Measurements from ENCODE around the gene IFNLR1. TPM values are rescaled to one million over a fixed set of nuclear protein-coding genes. Genes with fewer than 3 reads are reported as not detected.

Gene IFNLR1
- total RNA-seq, 1 experiment from 2014 or later, result 6.1 TPM

DNA sequence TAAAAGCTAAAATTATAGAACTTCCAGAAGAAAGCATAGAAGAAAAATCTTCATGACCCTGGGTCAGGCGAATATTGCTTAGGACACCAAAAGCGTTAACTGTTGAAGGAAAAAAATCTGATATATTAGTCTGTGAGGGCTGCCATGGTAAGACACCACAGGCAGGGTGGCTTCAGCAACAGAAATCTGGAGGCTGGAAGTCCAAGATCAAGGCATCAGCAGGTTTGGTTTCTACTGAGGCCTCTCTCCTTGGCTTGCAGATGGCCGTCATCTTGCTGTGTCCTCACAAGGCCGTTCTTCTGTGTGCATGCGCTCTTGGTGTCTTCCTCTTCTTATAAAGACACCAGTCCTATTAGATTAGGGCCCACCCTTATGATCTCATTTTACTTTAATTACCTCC, 14.5 kb downstream of the IFNLR1 start:
- H3K27me3 ChIP-seq (replicated peaks; ENCODE audit: control insufficient read depth, insufficient read depth, low read length), result no peaks in the 10 kb centered on the region
- BruUV-seq (replicated peaks), result no TSS peak
- H3K4me1 Mint-ChIP-seq (ENCODE audit: low read depth, unreplicated experiment), result peaks cover 15% of the 10 kb centered on the region
- no peak for DNase-seq
- H3K4me3 Mint-ChIP-seq (ENCODE audit: unreplicated experiment), result no peak overlapping the region
- no peak overlapping the region for H3K4me3 ChIP-seq (ENCODE audit: low read depth, low read length)
- no peaks in the 10 kb centered on the region for H3K9me3 ChIP-seq
- H3K27me3 Mint-ChIP-seq (ENCODE audit: insufficient read depth, unreplicated experiment), result no peaks in the 10 kb centered on the region
- H3K36me3 Mint-ChIP-seq (ENCODE audit: insufficient read depth, unreplicated experiment), result no peaks in the 10 kb centered on the region
- H3K36me3 ChIP-seq (ENCODE audit: control insufficient read depth, insufficient read depth, low read length), result no peaks in the 10 kb centered on the region
- peaks cover 10% of the 10 kb centered on the region for H3K4me1 ChIP-seq
- ChIA-PET CTCF (no interaction called here), POLR2A (no interaction called here)
- intact Hi-C loops (cut with micrococcal nuclease; ENCODE audit: unreplicated experiment), result no loop called here
- TF ChIP-seq, protein P1, sequence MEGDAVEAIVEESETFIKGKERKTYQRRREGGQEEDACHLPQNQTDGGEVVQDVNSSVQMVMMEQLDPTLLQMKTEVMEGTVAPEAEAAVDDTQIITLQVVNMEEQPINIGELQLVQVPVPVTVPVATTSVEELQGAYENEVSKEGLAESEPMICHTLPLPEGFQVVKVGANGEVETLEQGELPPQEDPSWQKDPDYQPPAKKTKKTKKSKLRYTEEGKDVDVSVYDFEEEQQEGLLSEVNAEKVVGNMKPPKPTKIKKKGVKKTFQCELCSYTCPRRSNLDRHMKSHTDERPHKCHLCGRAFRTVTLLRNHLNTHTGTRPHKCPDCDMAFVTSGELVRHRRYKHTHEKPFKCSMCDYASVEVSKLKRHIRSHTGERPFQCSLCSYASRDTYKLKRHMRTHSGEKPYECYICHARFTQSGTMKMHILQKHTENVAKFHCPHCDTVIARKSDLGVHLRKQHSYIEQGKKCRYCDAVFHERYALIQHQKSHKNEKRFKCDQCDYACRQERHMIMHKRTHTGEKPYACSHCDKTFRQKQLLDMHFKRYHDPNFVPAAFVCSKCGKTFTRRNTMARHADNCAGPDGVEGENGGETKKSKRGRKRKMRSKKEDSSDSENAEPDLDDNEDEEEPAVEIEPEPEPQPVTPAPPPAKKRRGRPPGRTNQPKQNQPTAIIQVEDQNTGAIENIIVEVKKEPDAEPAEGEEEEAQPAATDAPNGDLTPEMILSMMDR (IDR thresholded peaks at IDR 0.05; ENCODE audit: insufficient read depth in 1 of 2, low read depth in 1 of 2, low read length in 1 of 2, severe bottlenecking in 1 of 2, unreplicated experiment in 1 of 2), result no peak
- H3K27ac Mint-ChIP-seq (ENCODE audit: unreplicated experiment), result no peak overlapping the region
- no peaks in the 10 kb centered on the region for H3K9me3 Mint-ChIP-seq (ENCODE audit: unreplicated experiment)

DNA sequence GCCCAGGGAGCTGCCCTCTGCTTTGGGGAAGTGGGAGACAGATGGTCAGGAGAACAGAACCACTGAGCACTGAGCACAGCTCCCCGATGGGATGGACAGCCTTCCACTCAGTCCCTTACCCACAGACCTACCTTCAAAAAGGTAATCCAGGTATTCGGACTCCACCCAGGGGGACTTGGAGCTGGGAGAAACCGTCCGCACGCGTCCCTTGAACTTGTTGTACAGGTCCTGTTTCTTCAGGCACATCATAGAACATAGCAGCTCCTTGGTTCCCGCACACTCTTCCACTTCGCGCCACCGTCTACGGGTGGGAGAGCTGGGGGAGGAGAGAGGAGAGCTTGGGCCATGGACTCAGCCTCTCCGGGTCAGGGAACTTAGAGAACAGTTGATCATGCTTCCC, 17.8 kb downstream of the IFNLR1 start:
- Mint-ChIP-seq H3K36me3 (ENCODE audit: insufficient read depth, unreplicated experiment) (peaks cover 16% of the 10 kb centered on the region), H3K4me3 (ENCODE audit: unreplicated experiment) (no peak overlapping the region), H3K9me3 (ENCODE audit: unreplicated experiment) (peaks cover 11% of the 10 kb centered on the region), H3K4me1 (ENCODE audit: low read depth, unreplicated experiment) (peaks cover 24% of the 10 kb centered on the region), H3K27ac (ENCODE audit: unreplicated experiment) (no peak overlapping the region), H3K27me3 (ENCODE audit: insufficient read depth, unreplicated experiment) (no peaks in the 10 kb centered on the region)
- Histone ChIP-seq H3K27me3 (replicated peaks; ENCODE audit: control insufficient read depth, insufficient read depth, low read length) (no peaks in the 10 kb centered on the region), H3K9me3 (no peaks in the 10 kb centered on the region), H3K36me3 (ENCODE audit: control insufficient read depth, insufficient read depth, low read length) (no peaks in the 10 kb centered on the region), H3K4me3 (ENCODE audit: low read depth, low read length) (no peak overlapping the region), H3K4me1 (no peaks in the 10 kb centered on the region; the same call in 1 of the 2 replicates)
- no peak for DNase-seq
- intact Hi-C loops (cut with micrococcal nuclease; ENCODE audit: unreplicated experiment), result no loop called here
- TF ChIP-seq, protein P1 (IDR thresholded peaks at IDR 0.05; ENCODE audit: insufficient read depth in 1 of 2, low read depth in 1 of 2, low read length in 1 of 2, severe bottlenecking in 1 of 2, unreplicated experiment in 1 of 2), result no peak
- ChIA-PET CTCF (no interaction called here), POLR2A (interaction anchor here (0.7 kb wide), 1 partner anchor 18 kb away, joined by 3 read pairs; no protein-coding TSS in a partner anchor)
- BruUV-seq (replicated peaks), result no TSS peak

DNA sequence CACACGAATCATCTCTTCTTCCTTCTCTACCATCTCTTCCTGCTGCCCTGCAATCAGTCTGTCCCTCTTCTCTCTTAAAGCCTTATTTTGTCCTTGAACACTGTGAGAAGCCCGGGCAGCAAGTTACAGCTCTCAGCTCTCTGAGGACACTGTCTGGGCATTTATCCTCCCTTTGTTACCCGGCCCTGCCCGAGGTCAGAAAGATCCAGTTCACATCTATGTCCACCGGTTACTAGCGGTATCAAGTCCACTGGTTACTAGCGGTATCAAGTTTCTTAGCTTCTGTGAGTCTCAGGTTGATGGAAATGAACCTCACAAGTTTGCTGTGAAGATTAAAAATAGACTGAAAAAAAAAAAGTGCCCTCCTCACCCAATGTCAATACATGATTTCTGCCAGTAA, 18.8 kb downstream of the IFNLR1 start:
- no peak for DNase-seq
- H3K4me1 ChIP-seq, result no peaks in the 10 kb centered on the region; the same call in 1 of the 2 replicates
- intact Hi-C loops (cut with micrococcal nuclease; ENCODE audit: unreplicated experiment), result no loop called here
- no TSS peak for BruUV-seq (replicated peaks)
- H3K27me3 ChIP-seq (replicated peaks; ENCODE audit: control insufficient read depth, insufficient read depth, low read length), result no peaks in the 10 kb centered on the region
- H3K4me3 Mint-ChIP-seq (ENCODE audit: unreplicated experiment), result no peak overlapping the region
- no peak overlapping the region for H3K27ac Mint-ChIP-seq (ENCODE audit: unreplicated experiment)
- peaks cover 11% of the 10 kb centered on the region for H3K9me3 Mint-ChIP-seq (ENCODE audit: unreplicated experiment)
- no peaks in the 10 kb centered on the region for H3K27me3 Mint-ChIP-seq (ENCODE audit: insufficient read depth, unreplicated experiment)
- ChIA-PET CTCF (no interaction called here), POLR2A (no interaction called here)
- H3K36me3 Mint-ChIP-seq (ENCODE audit: insufficient read depth, unreplicated experiment), result peaks cover 23% of the 10 kb centered on the region
- TF ChIP-seq, protein P1 (IDR thresholded peaks at IDR 0.05; ENCODE audit: insufficient read depth in 1 of 2, low read depth in 1 of 2, low read length in 1 of 2, severe bottlenecking in 1 of 2, unreplicated experiment in 1 of 2), result no peak
- peaks cover 18% of the 10 kb centered on the region for H3K4me1 Mint-ChIP-seq (ENCODE audit: low read depth, unreplicated experiment)
- H3K9me3 ChIP-seq, result no peaks in the 10 kb centered on the region
- no peaks in the 10 kb centered on the region for H3K36me3 ChIP-seq (ENCODE audit: control insufficient read depth, insufficient read depth, low read length)
- H3K4me3 ChIP-seq (ENCODE audit: low read depth, low read length), result no peak overlapping the region

Measured in Caco-2 (cell line).